Measurements from ENCODE around the gene CLPX. TPM values are rescaled to one million over a fixed set of nuclear protein-coding genes. Genes with fewer than 3 reads are reported as not detected.

The CLPX gene
- total RNA-seq, 2 donors from 2014 or later = 60.5 to 62.7 TPM

DNA sequence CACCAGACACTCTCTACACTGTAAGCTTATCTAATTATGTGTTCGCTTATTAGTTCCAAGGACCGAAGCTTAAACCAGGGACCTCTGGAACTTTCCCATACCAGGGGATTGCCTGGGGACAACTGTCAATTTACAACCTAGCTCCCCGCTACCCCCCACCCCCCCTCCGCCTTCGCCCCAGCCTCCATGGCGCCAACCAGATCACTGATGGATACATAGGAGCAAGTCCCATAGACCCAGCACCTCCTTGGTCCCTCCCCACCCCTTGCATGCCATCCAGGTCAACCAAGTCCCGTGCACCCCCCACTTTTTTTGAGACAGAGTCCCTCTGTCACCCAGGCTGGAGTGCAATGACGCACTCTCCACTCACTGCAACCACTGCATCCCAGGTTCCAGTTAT is 50.6 kb downstream of the CLPX start:
- Mint-ChIP-seq H3K27ac (no peak overlapping the region), H3K4me3 (peak overlapping the region; percentile 68), H3K36me3 (ENCODE audit: low read depth) (peaks cover 18% of the 10 kb centered on the region), H3K4me1 (peaks cover 6% of the 10 kb centered on the region), H3K27me3 (ENCODE audit: insufficient read depth) (peaks cover 3% of the 10 kb centered on the region), H3K9me3 (peaks cover 46% of the 10 kb centered on the region)
- peaks cover 27% of the 10 kb centered on the region for H3K9me3 ChIP-seq (ENCODE audit: control insufficient read depth, low read length)
- TF ChIP-seq, protein P1, sequence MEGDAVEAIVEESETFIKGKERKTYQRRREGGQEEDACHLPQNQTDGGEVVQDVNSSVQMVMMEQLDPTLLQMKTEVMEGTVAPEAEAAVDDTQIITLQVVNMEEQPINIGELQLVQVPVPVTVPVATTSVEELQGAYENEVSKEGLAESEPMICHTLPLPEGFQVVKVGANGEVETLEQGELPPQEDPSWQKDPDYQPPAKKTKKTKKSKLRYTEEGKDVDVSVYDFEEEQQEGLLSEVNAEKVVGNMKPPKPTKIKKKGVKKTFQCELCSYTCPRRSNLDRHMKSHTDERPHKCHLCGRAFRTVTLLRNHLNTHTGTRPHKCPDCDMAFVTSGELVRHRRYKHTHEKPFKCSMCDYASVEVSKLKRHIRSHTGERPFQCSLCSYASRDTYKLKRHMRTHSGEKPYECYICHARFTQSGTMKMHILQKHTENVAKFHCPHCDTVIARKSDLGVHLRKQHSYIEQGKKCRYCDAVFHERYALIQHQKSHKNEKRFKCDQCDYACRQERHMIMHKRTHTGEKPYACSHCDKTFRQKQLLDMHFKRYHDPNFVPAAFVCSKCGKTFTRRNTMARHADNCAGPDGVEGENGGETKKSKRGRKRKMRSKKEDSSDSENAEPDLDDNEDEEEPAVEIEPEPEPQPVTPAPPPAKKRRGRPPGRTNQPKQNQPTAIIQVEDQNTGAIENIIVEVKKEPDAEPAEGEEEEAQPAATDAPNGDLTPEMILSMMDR (conservative IDR thresholded peaks at IDR 0.05) = no peak
- H3K27ac ChIP-seq (ENCODE audit: low read depth, low read length) = no peak overlapping the region
- H3K36me3 ChIP-seq (ENCODE audit: control insufficient read depth, insufficient read depth, low read length) = peaks cover 8% of the 10 kb centered on the region
- 90 to 94% methylated on average over 3 to 8 of the region's 8 CpGs for WGBS, 2 experiments (ENCODE audit: insufficient coverage in 1 of 2, insufficient read length in 1 of 2)
- H3K4me1 ChIP-seq (ENCODE audit: control insufficient read depth, insufficient read depth, low read length) = no peaks in the 10 kb centered on the region
- H3K4me3 ChIP-seq (ENCODE audit: low read length) = peak overlapping the region; percentile 88
- H3K27me3 ChIP-seq (ENCODE audit: control insufficient read depth, insufficient read depth, low read length, poor library complexity, severe bottlenecking) = no peaks in the 10 kb centered on the region
- no peak for DNase-seq
- H3K9ac ChIP-seq (ENCODE audit: extremely low read depth, low read length, poor library complexity, severe bottlenecking) = no peak overlapping the region

DNA sequence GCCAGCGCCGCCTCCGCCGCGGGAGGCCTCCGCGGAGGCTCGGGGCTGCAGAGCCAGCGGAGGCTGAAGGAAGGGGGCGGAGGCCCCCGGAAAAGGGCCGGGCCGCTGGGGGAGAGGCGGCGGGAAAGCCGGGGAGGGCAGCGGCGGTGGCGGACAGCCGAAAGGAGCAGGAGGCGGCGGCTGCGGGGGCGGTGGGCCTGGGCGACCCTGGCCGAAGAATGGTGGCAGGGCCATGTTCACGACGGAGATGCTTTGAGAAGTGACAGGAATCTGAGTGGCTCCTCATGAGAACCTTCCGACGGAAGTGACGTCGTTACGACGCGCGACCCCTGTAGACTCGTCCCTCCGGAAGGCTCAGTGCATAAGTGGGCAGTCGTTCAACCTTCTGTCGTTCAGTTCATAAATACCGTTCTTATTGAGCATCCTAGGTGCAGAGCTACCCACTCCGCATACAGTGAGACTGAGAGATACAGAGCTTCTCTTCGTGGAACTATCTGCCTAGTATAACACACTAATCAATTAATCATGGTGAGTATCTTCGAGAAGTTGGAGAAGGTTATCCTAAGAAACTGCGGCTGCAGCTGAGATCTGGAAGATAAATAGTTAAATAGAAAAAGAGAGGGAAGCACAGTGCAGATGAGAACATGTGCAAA is 51.5 kb downstream of the CLPX start, which contains the start of gene PDCD7:
Gene PDCD7 (minus strand): TSS at position 261 of the 653 bp plus-strand sequence. CDS start 27 bp downstream, at position 234.
- H3K36me3 ChIP-seq (ENCODE audit: control insufficient read depth, insufficient read depth, low read length) = peaks cover 16% of the 10 kb centered on the region
- WGBS, 2 experiments (ENCODE audit: insufficient coverage in 1 of 2, insufficient read length in 1 of 2) = 2 to 4% methylated on average over 34 to 45 of the region's 45 CpGs
- H3K4me3 Mint-ChIP-seq = peak within 1 kb of the TSS; percentile 68

DNA sequence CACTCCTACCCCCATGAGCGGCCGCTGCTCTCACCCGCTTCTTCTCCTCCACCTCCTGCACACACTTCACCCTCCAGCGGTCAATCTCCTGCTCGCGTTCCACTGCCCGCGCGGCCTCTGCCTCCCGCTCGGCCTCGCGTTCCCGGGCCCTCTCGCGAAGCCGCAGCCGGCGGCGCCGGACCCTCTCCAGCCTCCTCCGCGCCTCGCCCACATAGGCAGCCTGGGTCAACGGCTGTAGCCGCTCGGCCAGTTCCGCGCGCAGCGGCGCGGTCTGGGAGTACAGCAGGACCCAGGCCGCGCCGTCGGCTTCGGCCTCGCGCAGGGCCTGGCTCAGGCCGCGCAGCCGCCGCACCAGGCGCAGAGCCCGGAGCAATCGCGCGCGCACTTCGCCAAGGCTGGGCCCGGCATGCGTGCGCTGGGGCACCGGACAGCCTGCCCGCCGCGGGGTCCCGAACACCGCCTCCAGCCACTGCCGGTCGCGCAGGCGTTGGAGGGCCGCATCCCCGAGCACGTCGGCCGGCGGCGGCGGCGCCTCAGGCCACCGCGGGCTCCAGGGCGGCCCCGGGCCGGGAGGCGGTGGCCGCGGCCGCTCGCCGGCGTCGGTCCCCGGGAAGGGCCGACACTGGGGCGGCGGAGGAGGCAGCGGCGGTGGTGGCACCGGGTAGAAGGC is 52.1 kb downstream of the CLPX start:
- H3K27me3 Mint-ChIP-seq (ENCODE audit: insufficient read depth) = no peaks in the 10 kb centered on the region
- WGBS, 2 experiments (ENCODE audit: insufficient coverage in 1 of 2, insufficient read length in 1 of 2) = 0 to 1% methylated on average over 23 to 93 of the region's 93 CpGs
- H3K27ac ChIP-seq (ENCODE audit: low read depth, low read length) = peak overlapping the region; percentile 30

More for the DNA sequence above, 51.5 kb downstream of the CLPX start, which contains the start of gene PDCD7:
- H3K9me3 ChIP-seq (ENCODE audit: control insufficient read depth, low read length) = peaks cover 27% of the 10 kb centered on the region
- H3K9ac ChIP-seq (ENCODE audit: extremely low read depth, low read length, poor library complexity, severe bottlenecking) = peak within 1 kb of the TSS; percentile 74
- no peaks in the 10 kb centered on the region for H3K4me1 ChIP-seq (ENCODE audit: control insufficient read depth, insufficient read depth, low read length)
- TF ChIP-seq, protein P1 (conservative IDR thresholded peaks at IDR 0.05) = no peak
- peaks cover 26% of the 10 kb centered on the region for H3K36me3 Mint-ChIP-seq (ENCODE audit: low read depth)
- H3K27ac Mint-ChIP-seq = peak within 1 kb of the TSS; percentile 89
- peaks cover 6% of the 10 kb centered on the region for H3K4me1 Mint-ChIP-seq
- H3K4me3 ChIP-seq (ENCODE audit: low read length) = peak within 1 kb of the TSS; percentile 97
- peaks cover 37% of the 10 kb centered on the region for H3K9me3 Mint-ChIP-seq
- no peaks in the 10 kb centered on the region for H3K27me3 ChIP-seq (ENCODE audit: control insufficient read depth, insufficient read depth, low read length, poor library complexity, severe bottlenecking)
- H3K27ac ChIP-seq (ENCODE audit: low read depth, low read length) = peak within 1 kb of the TSS; percentile 70
- H3K27me3 Mint-ChIP-seq (ENCODE audit: insufficient read depth) = no peaks in the 10 kb centered on the region
- DNase-seq = peak; percentile 91

More for the DNA sequence above, 52.1 kb downstream of the CLPX start:
- no peaks in the 10 kb centered on the region for H3K4me1 ChIP-seq (ENCODE audit: control insufficient read depth, insufficient read depth, low read length)
- H3K36me3 ChIP-seq (ENCODE audit: control insufficient read depth, insufficient read depth, low read length) = peaks cover 23% of the 10 kb centered on the region
- Mint-ChIP-seq H3K4me1 (peaks cover 6% of the 10 kb centered on the region), H3K4me3 (peak overlapping the region; percentile 68), H3K9me3 (peaks cover 31% of the 10 kb centered on the region), H3K36me3 (ENCODE audit: low read depth) (peaks cover 32% of the 10 kb centered on the region), H3K27ac (peak overlapping the region; percentile 81)
- peaks cover 25% of the 10 kb centered on the region for H3K9me3 ChIP-seq (ENCODE audit: control insufficient read depth, low read length)
- H3K27me3 ChIP-seq (ENCODE audit: control insufficient read depth, insufficient read depth, low read length, poor library complexity, severe bottlenecking) = no peaks in the 10 kb centered on the region
- TF ChIP-seq, protein P1 (conservative IDR thresholded peaks at IDR 0.05) = no peak
- H3K4me3 ChIP-seq (ENCODE audit: low read length) = peak overlapping the region; percentile 97
- peak overlapping the region; percentile 74 for H3K9ac ChIP-seq (ENCODE audit: extremely low read depth, low read length, poor library complexity, severe bottlenecking)
- DNase-seq = peak; percentile 81
